Bronchus fibroblast of lung (primary cell): ENCODE results near the gene DUSP21. TPM values are rescaled to one million over a fixed set of nuclear protein-coding genes. Genes with fewer than 3 reads are reported as not detected.

Experiments
- total RNA-seq: library from RNA; depleted of rRNA; stranded (reverse); fragments of >200 nt; gene quantifications from 2 replicates; pipeline ENCODE4 v1.2.3, GENCODE V29; 2015

DUSP21 gene
- total RNA-seq, result not detected in 2 replicates

GRCh38 chrX:44843753-44844152 is at the start of gene DUSP21:
Gene DUSP21, plus strand, starts transcription at chrX:44844021. Its CDS starts 112 bp downstream, at chrX:44844133.

GRCh38 chrX:44872821-44873414 is 29.1 kb downstream of the DUSP21 start, which contains the start of gene KDM6A:
Gene KDM6A, plus strand, starts transcription at chrX:44873188. Its CDS starts 364 bp downstream, at chrX:44873552.

Other genes with a start within 250 kb of the DUSP21 start
- 6.1 and 7.7 TPM in 2 replicates for gene KDM6A, start 29.2 kb downstream of the DUSP21 start, total RNA-seq